ENCODE measurements around the gene PXDN. TPM values are rescaled to one million over a fixed set of nuclear protein-coding genes. Genes with fewer than 3 reads are reported as not detected.

The PXDN gene
- total and polyA plus RNA-seq, 2 of the 4 experiments (the other 2 are of a cell fraction) = 153 to 332 TPM

DNA sequence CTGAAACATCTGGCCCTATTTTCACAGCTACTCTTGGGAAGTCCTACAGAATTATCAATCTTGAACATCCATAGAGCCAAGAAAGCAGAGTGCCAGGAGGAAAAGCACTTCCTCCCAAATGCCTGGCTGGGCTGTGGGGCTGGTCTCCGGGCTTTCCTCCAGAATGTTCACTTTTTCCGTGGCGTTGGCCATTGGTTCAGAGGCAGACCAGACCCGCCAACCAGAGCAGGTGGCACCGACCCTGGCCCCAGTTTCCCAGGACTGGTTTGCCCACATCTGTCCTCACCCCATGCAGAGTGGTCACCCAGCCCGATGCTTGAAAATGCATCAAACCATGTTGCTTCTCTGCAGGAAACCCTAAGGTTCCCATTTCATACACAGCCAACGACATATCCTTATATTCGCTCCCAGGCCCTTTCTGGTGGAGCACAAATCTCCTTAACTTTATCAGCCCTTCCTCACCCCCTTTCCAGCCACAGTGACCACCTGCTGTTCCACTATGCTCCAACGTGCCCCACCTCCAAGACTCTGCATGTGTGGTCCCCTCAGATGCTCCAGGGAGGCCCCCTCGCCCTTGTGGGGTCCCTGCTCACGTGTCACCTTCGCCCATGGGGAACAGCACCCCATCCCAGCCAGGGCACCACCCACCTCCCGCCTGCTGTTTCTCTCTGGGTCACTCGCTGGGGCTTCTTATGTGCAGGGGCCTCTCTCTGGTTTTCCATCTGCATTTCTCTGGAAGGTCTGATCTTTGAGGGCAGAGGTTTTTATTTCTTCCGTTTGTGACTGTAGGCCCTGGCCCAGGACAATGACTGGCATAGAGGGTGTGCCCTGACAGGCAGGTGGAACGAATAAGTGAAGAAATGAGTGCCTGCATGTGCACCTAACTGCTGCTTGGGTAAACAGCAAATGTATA is 92.9 kb downstream of the PXDN start:
- Histone ChIP-seq H3K9ac (ENCODE audit: low read depth, low read length) (no peak overlapping the region; the same call in 1 of the 2 replicates), H3K9me1 (ENCODE audit: insufficient read depth, low read length) (peaks cover 26% of the 10 kb centered on the region), H3K36me3 (ENCODE audit: control insufficient read depth, insufficient read depth, low read length) (peaks cover 61% of the 10 kb centered on the region)

More for the DNA sequence above, 92.9 kb downstream of the PXDN start:
- no peak overlapping the region for H2BK15ac ChIP-seq (ENCODE audit: low read depth, low read length)
- intact Hi-C loops (cut with micrococcal nuclease) = loop anchor here (5.0 kb wide), 1 partner anchor 99 kb away; no protein-coding TSS in a partner anchor
- H3K18ac ChIP-seq (ENCODE audit: low read depth, low read length) = no peak overlapping the region
- CTCF ChIA-PET = interaction anchor here (1.8 kb wide), 1 partner anchor 99 kb away, joined by 6 read pairs; no protein-coding TSS in a partner anchor
- no peak overlapping the region for H2BK20ac ChIP-seq (ENCODE audit: low read depth, low read length)
- no peak overlapping the region for H2AFZ ChIP-seq (replicated peaks; ENCODE audit: low read length, poor library complexity)
- no peak overlapping the region for H2AK9ac ChIP-seq (replicated peaks; ENCODE audit: low read depth, low read length, poor library complexity)
- H3K4me2 ChIP-seq (ENCODE audit: low read depth, low read length) = no peak overlapping the region
- H2BK5ac ChIP-seq (ENCODE audit: low read depth, low read length, poor library complexity, severe bottlenecking) = no peak overlapping the region
- dilution Hi-C loops (cut with HindIII; ENCODE audit: low sequenced_read_pairs, unreplicated experiment) = no loop called here
- peaks cover 28% of the 10 kb centered on the region for H3K4me1 ChIP-seq (ENCODE audit: control insufficient read depth, insufficient read depth, low read length)
- DNase-seq (no peak), ATAC-seq (ENCODE audit: low read depth) (no peak)
- peak overlapping the region; percentile 38; the same call in 1 of the 2 replicates for H3K4ac ChIP-seq (ENCODE audit: low read depth, low read length)
- no peak overlapping the region; a peak in 1 of 4 replicates for H4K8ac ChIP-seq (ENCODE audit: low read depth in 2 of 2, low read length in 2 of 2)
- no peak overlapping the region for H3K56ac ChIP-seq (ENCODE audit: extremely low read depth, insufficient read depth, low read length)
- peak overlapping the region; percentile 2; the same call in 1 of the 2 replicates for H3K23ac ChIP-seq (ENCODE audit: low read depth, low read length)
- H3K14ac ChIP-seq (replicated peaks; ENCODE audit: low read depth, low read length) = no peak overlapping the region
- H3K79me1 ChIP-seq (ENCODE audit: low read depth in 1 of 2, low read length in 2 of 2) = peaks cover 44 to 89% of the 10 kb centered on the region in 2 experiments
- H3K27me3 ChIP-seq (ENCODE audit: control insufficient read depth, insufficient read depth, low read length) = no peaks in the 10 kb centered on the region
- no peaks in the 10 kb centered on the region for H3K9me3 ChIP-seq (ENCODE audit: control insufficient read depth, insufficient read depth, low read length)
- H3K4me3 ChIP-seq (ENCODE audit: insufficient read depth, low read depth, low read length) = no peak overlapping the region
- in situ Hi-C loops (cut with MboI; ENCODE audit: low sequenced_read_pairs) = no loop called here
- H2AK5ac ChIP-seq (ENCODE audit: low read depth, low read length) = peak overlapping the region; percentile 27; the same call in 1 of the 2 replicates
- no peak overlapping the region; the same call in 1 of the 2 replicates for H4K91ac ChIP-seq (ENCODE audit: insufficient read depth, low read depth, low read length)
- no TSS peak for BruUV-seq (replicated peaks)
- no peak overlapping the region; the same call in 1 of the 2 replicates for H4K5ac ChIP-seq (ENCODE audit: low read depth, low read length)
- TF ChIP-seq SMC3 (IDR thresholded peaks at IDR 0.05; ENCODE audit: low read depth, low read length) (no peak), RAD21 (IDR thresholded peaks at IDR 0.05; ENCODE audit: low read length) (no peak), MXI1 (IDR thresholded peaks at IDR 0.05; ENCODE audit: borderline replicate concordance, low read depth, low read length) (no peak), MAFK (IDR thresholded peaks at IDR 0.05; ENCODE audit: low read depth, low read length) (no peak)
- WGBS, 2 experiments (ENCODE audit: extremely low coverage in 2 of 2, insufficient read length in 1 of 2) = 95% methylated on average over 4 of the region's 16 CpGs; no CpG with 5 or more reads in 1 of the 2 experiments
- POLR2A ChIA-PET (ENCODE audit: unreplicated experiment) = no interaction called here
- H4K20me1 ChIP-seq (ENCODE audit: insufficient read depth, low read length) = peaks cover 60% of the 10 kb centered on the region
- no peak overlapping the region for H2BK120ac ChIP-seq (ENCODE audit: low read depth, low read length)
- no peak overlapping the region for H3K27ac ChIP-seq (ENCODE audit: insufficient read depth, low read length)
